ENCODE measurements around the gene UPF1. TPM values are rescaled to one million over a fixed set of nuclear protein-coding genes. Genes with fewer than 3 reads are reported as not detected.

UPF1 gene
- total RNA-seq, 1 donor from 2014 or later, result 71.6 TPM

GRCh38 chr19:18871543-18871942 is 39.8 kb downstream of the UPF1 start:
- peaks cover 5% of the 10 kb centered on the region for H3K36me3 ChIP-seq (ENCODE audit: control insufficient read depth, insufficient read depth, low read length)
- no peak overlapping the region for H3K4me3 ChIP-seq (ENCODE audit: low read depth, low read length)
- no peak for DNase-seq (ENCODE audit: low read depth)
- TF ChIP-seq CTCF (IDR thresholded peaks at IDR 0.05; ENCODE audit: insufficient read depth, low read length, poor library complexity, severe bottlenecking), result no peak
- peaks cover 23% of the 10 kb centered on the region for H3K27me3 ChIP-seq (ENCODE audit: control insufficient read depth, insufficient read depth, low read length)

- TF ChIP-seq CTCF (IDR thresholded peaks at IDR 0.05; ENCODE audit: insufficient read depth, low read length, poor library complexity, severe bottlenecking), result no peak
- Histone ChIP-seq H3K27me3 (ENCODE audit: control insufficient read depth, insufficient read depth, low read length) (peaks cover 2% of the 10 kb centered on the region), H3K4me3 (ENCODE audit: low read depth, low read length) (no peak overlapping the region), H3K36me3 (ENCODE audit: control insufficient read depth, insufficient read depth, low read length) (no peaks in the 10 kb centered on the region)
- no peak for DNase-seq (ENCODE audit: low read depth)
Observed at GRCh38 chr19:18875726-18876125, 44.0 kb downstream of the UPF1 start.

DNA sequence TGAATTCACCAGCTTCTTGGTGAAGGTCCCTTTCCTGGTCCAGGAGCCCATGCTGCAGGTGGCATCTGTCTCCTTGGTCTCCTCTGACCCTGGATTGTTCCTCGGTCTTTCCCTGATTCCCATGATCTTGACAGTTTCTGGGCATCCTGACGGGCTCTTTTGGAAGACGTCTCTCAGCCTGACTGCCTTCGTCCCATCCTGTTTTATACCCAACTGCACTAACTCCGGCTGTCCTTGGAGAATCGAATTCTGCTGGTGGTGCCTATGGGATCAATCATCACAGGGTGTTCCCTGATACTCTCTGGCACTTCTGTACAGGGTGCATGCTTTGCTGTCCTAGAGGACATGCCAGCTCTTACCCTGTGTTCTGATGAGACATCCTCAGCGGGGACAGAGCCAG is 45.1 kb downstream of the UPF1 start:
- no peaks in the 10 kb centered on the region for H3K36me3 ChIP-seq (ENCODE audit: control insufficient read depth, insufficient read depth, low read length)
- no peak overlapping the region for H3K4me3 ChIP-seq (ENCODE audit: low read depth, low read length)
- DNase-seq (ENCODE audit: low read depth), result no peak
- TF ChIP-seq CTCF (IDR thresholded peaks at IDR 0.05; ENCODE audit: insufficient read depth, low read length, poor library complexity, severe bottlenecking), result no peak
- H3K27me3 ChIP-seq (ENCODE audit: control insufficient read depth, insufficient read depth, low read length), result no peaks in the 10 kb centered on the region

DNA sequence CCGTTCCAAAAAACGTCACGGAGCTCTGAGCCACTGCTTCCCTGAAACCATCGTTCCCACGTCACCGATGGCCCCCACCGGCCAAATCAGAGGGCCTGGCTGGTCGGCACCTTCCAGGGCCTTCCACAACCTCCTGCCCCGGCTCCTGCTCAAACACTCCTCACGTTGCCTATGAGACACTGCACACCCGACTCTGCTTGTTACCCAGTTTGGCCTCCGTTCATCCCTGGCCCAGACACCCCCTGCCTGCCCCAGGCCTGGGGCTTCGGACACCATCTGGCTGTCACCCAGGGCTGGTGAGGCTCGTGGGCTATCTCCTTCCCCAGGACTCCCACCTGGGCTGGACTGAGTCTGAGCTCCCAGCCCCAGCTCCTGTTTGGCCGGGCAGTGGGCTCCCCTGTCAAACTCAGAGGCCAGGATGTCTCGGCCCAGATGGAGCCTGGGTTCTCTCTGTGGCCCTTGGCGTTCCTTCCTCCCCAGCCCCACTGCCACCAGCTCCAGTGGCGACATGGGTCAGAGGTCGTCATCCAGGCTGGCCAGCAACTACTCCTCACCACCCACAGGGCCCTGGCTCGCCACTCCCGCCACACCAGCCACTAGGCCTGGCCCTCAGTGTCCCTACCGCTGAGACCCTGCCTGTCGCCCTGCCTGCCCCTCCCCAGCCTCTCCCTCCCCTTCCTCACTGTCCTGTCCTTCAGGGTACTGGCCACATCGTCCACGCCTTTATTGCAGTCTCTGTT is 46.5 kb downstream of the UPF1 start:
- Histone ChIP-seq H3K27me3 (ENCODE audit: control insufficient read depth, insufficient read depth, low read length) (no peaks in the 10 kb centered on the region), H3K4me3 (ENCODE audit: low read depth, low read length) (no peak overlapping the region), H3K36me3 (ENCODE audit: control insufficient read depth, insufficient read depth, low read length) (no peaks in the 10 kb centered on the region)
- TF ChIP-seq CTCF (IDR thresholded peaks at IDR 0.05; ENCODE audit: insufficient read depth, low read length, poor library complexity, severe bottlenecking), result no peak
- no peak for DNase-seq (ENCODE audit: low read depth)

DNA sequence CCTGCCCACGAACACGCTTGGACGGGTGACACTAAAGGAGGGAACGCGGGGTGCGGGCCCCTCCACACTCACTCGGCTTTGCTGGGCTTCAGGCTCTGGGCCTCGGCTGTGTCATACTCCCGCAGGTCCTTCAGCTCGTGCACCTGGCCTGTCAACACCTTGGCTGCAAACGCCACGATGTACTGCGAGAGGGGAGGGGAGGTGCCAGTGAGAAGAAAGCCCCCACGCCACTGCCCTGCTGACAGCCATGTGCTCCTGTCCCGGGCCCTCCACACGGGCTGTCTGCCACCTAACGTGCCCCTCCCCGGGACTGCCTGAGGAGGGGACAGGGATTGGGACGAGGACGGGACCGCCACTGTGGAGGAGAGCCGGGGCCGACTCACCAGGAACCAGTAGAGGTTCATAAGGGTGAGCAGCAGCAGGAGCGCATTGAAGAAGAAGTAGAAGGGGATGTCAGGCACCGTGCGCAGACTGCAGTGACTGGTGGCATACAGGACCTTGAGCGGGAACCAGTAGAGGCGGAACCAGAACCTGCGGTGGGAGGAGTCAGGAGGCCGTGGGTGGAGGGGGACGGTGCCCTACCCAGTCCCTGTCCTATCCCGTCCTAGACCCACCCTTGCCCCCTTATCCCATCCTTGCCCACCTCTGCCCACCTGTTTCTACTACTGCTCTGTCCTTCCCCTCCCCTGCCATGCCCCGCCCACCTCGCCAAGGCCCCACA is 47.3 kb downstream of the UPF1 start:
- no peak for DNase-seq (ENCODE audit: low read depth)
- no peak for TF ChIP-seq CTCF (IDR thresholded peaks at IDR 0.05; ENCODE audit: insufficient read depth, low read length, poor library complexity, severe bottlenecking)
- Histone ChIP-seq H3K27me3 (ENCODE audit: control insufficient read depth, insufficient read depth, low read length) (peaks cover 2% of the 10 kb centered on the region), H3K4me3 (ENCODE audit: low read depth, low read length) (no peak overlapping the region), H3K36me3 (ENCODE audit: control insufficient read depth, insufficient read depth, low read length) (no peaks in the 10 kb centered on the region)
